ENCODE data around the gene ARHGEF39. TPM values are rescaled to one million over a fixed set of nuclear protein-coding genes. Genes with fewer than 3 reads are reported as not detected.

The ARHGEF39 gene
- total and polyA plus RNA-seq, 2 donors: 1.1 to 4.7 TPM

GRCh38 chr9:35687972-35688557 lies 23.1 kb upstream of the ARHGEF39 start:
- H3K27ac ChIP-seq (ENCODE audit: low read depth): no peak overlapping the region
- H3K4me1 ChIP-seq (ENCODE audit: insufficient read depth): no peaks in the 10 kb centered on the region
- 56% methylated on average over 2 of the region's 2 CpGs for WGBS
- peak overlapping the region; percentile 64 for H3K4me3 ChIP-seq (ENCODE audit: low read depth, low read length)
- DNase-seq (ENCODE audit: extremely low spot score): no peak
- no peaks in the 10 kb centered on the region for H3K36me3 ChIP-seq (ENCODE audit: insufficient read depth)

GRCh38 chr9:35687306-35687705 lies 22.3 kb upstream of the ARHGEF39 start:
- H3K4me3 ChIP-seq (ENCODE audit: low read depth, low read length): no peak overlapping the region
- H3K4me1 ChIP-seq (ENCODE audit: insufficient read depth): no peaks in the 10 kb centered on the region
- WGBS: 56% methylated on average over 2 of the region's 2 CpGs

GRCh38 chr9:35686222-35687203 lies 21.5 kb upstream of the ARHGEF39 start:
- DNase-seq (ENCODE audit: extremely low spot score): no peak
- no peaks in the 10 kb centered on the region for H3K4me1 ChIP-seq (ENCODE audit: insufficient read depth)
- H3K4me3 ChIP-seq (ENCODE audit: low read depth, low read length): no peak overlapping the region
- WGBS: 47% methylated on average over 11 of the region's 11 CpGs
- no peak overlapping the region for H3K27ac ChIP-seq (ENCODE audit: low read depth)
- no peaks in the 10 kb centered on the region for H3K36me3 ChIP-seq (ENCODE audit: insufficient read depth)

More at GRCh38 chr9:35687306-35687705, 22.3 kb upstream of the ARHGEF39 start:
- DNase-seq (ENCODE audit: extremely low spot score): no peak
- no peak overlapping the region for H3K27ac ChIP-seq (ENCODE audit: low read depth)
- no peaks in the 10 kb centered on the region for H3K36me3 ChIP-seq (ENCODE audit: insufficient read depth)

GRCh38 chr9:35685506-35685905 lies 20.5 kb upstream of the ARHGEF39 start:
- no peak for DNase-seq (ENCODE audit: extremely low spot score)
- Histone ChIP-seq H3K27ac (ENCODE audit: low read depth) (no peak overlapping the region), H3K4me1 (ENCODE audit: insufficient read depth) (no peaks in the 10 kb centered on the region), H3K36me3 (ENCODE audit: insufficient read depth) (no peaks in the 10 kb centered on the region), H3K4me3 (ENCODE audit: low read depth, low read length) (no peak overlapping the region)
- WGBS: 56% methylated on average over 13 of the region's 13 CpGs

GRCh38 chr9:35684921-35685320 lies 19.9 kb upstream of the ARHGEF39 start:
- no peaks in the 10 kb centered on the region for H3K4me1 ChIP-seq (ENCODE audit: insufficient read depth)
- 64% methylated on average over 10 of the region's 10 CpGs for WGBS
- no peak overlapping the region for H3K4me3 ChIP-seq (ENCODE audit: low read depth, low read length)
- no peak overlapping the region for H3K27ac ChIP-seq (ENCODE audit: low read depth)
- no peaks in the 10 kb centered on the region for H3K36me3 ChIP-seq (ENCODE audit: insufficient read depth)
- no peak for DNase-seq (ENCODE audit: extremely low spot score)

- H3K4me3 ChIP-seq (ENCODE audit: low read depth, low read length): no peak overlapping the region
- DNase-seq (ENCODE audit: extremely low spot score): no peak
- no peak overlapping the region for H3K27ac ChIP-seq (ENCODE audit: low read depth)
- 47% methylated on average over 2 of the region's 2 CpGs for WGBS
- H3K4me1 ChIP-seq (ENCODE audit: insufficient read depth): no peaks in the 10 kb centered on the region
- H3K36me3 ChIP-seq (ENCODE audit: insufficient read depth): no peaks in the 10 kb centered on the region
These were observed 18.3 kb upstream of the ARHGEF39 start for GRCh38 chr9:35683323-35683722.

GRCh38 chr9:35682520-35683315 lies 17.7 kb upstream of the ARHGEF39 start:
- no peaks in the 10 kb centered on the region for H3K36me3 ChIP-seq (ENCODE audit: insufficient read depth)
- no peak overlapping the region for H3K27ac ChIP-seq (ENCODE audit: low read depth)
- 70% methylated on average over 10 of the region's 10 CpGs for WGBS
- H3K4me3 ChIP-seq (ENCODE audit: low read depth, low read length): no peak overlapping the region
- H3K4me1 ChIP-seq (ENCODE audit: insufficient read depth): no peaks in the 10 kb centered on the region
- DNase-seq (ENCODE audit: extremely low spot score): no peak

- 47% methylated on average over 6 of the region's 6 CpGs for WGBS
- Histone ChIP-seq H3K36me3 (ENCODE audit: insufficient read depth) (no peaks in the 10 kb centered on the region), H3K27ac (ENCODE audit: low read depth) (no peak overlapping the region), H3K4me1 (ENCODE audit: insufficient read depth) (no peaks in the 10 kb centered on the region), H3K4me3 (ENCODE audit: low read depth, low read length) (no peak overlapping the region)
- no peak for DNase-seq (ENCODE audit: extremely low spot score)
These were observed 17.1 kb upstream of the ARHGEF39 start for GRCh38 chr9:35682051-35682450.

- H3K36me3 ChIP-seq (ENCODE audit: insufficient read depth): no peaks in the 10 kb centered on the region
- no peak for DNase-seq (ENCODE audit: extremely low spot score)
- no peak overlapping the region for H3K4me3 ChIP-seq (ENCODE audit: low read depth, low read length)
- H3K27ac ChIP-seq (ENCODE audit: low read depth): no peak overlapping the region
- WGBS: 46% methylated on average over 3 of the region's 3 CpGs
- H3K4me1 ChIP-seq (ENCODE audit: insufficient read depth): no peaks in the 10 kb centered on the region
These were observed 16.5 kb upstream of the ARHGEF39 start for GRCh38 chr9:35681341-35682002.

- 29% methylated on average over 15 of the region's 15 CpGs for whole genome bisulfite sequencing
- Histone ChIP-seq H3K4me3 (ENCODE audit: low read depth, low read length) (no peak overlapping the region), H3K4me1 (ENCODE audit: insufficient read depth) (peaks cover 2% of the 10 kb centered on the region), H3K27ac (ENCODE audit: low read depth) (no peak overlapping the region), H3K36me3 (ENCODE audit: insufficient read depth) (no peaks in the 10 kb centered on the region)
- DNase-seq (ENCODE audit: extremely low spot score): no peak
These were observed 15.5 kb upstream of the ARHGEF39 start for GRCh38 chr9:35680331-35681105.

- WGBS: 73% methylated on average over 8 of the region's 8 CpGs
- peaks cover 2% of the 10 kb centered on the region for H3K4me1 ChIP-seq (ENCODE audit: insufficient read depth)
- H3K27ac ChIP-seq (ENCODE audit: low read depth): no peak overlapping the region
- H3K4me3 ChIP-seq (ENCODE audit: low read depth, low read length): no peak overlapping the region
- DNase-seq (ENCODE audit: extremely low spot score): no peak
- H3K36me3 ChIP-seq (ENCODE audit: insufficient read depth): no peaks in the 10 kb centered on the region
These were observed 14.9 kb upstream of the ARHGEF39 start for GRCh38 chr9:35679766-35680330.

GRCh38 chr9:35679091-35679490 lies 14.1 kb upstream of the ARHGEF39 start:
- Histone ChIP-seq H3K4me1 (ENCODE audit: insufficient read depth) (peaks cover 2% of the 10 kb centered on the region), H3K36me3 (ENCODE audit: insufficient read depth) (no peaks in the 10 kb centered on the region), H3K4me3 (ENCODE audit: low read depth, low read length) (no peak overlapping the region), H3K27ac (ENCODE audit: low read depth) (no peak overlapping the region)
- no peak for DNase-seq (ENCODE audit: extremely low spot score)
- 85% methylated on average over 5 of the region's 5 CpGs for WGBS

Data from urinary bladder (tissue), 4 donors.